ENCODE measurements around the gene PPP1R12B.
A peak's percentile ranks its signal among the peaks of the same experiment; 100 is the strongest.
"Not testable (repeated sequence)": the region's sequence is repeated elsewhere in the genome, so short reads cannot be mapped to it uniquely, and the experiment has no call there.

Gene PPP1R12B

GRCh38 chr1:202540014-202540413 lies 191.5 kb downstream of the PPP1R12B start:
- no peaks in the 10 kb centered on the region for H3K9me3 Mint-ChIP-seq
- H3K36me3 Mint-ChIP-seq (ENCODE audit: low read depth): no peaks in the 10 kb centered on the region
- TF ChIP-seq, protein P1, sequence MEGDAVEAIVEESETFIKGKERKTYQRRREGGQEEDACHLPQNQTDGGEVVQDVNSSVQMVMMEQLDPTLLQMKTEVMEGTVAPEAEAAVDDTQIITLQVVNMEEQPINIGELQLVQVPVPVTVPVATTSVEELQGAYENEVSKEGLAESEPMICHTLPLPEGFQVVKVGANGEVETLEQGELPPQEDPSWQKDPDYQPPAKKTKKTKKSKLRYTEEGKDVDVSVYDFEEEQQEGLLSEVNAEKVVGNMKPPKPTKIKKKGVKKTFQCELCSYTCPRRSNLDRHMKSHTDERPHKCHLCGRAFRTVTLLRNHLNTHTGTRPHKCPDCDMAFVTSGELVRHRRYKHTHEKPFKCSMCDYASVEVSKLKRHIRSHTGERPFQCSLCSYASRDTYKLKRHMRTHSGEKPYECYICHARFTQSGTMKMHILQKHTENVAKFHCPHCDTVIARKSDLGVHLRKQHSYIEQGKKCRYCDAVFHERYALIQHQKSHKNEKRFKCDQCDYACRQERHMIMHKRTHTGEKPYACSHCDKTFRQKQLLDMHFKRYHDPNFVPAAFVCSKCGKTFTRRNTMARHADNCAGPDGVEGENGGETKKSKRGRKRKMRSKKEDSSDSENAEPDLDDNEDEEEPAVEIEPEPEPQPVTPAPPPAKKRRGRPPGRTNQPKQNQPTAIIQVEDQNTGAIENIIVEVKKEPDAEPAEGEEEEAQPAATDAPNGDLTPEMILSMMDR (IDR thresholded peaks at IDR 0.05): no peak
- no peak overlapping the region for H3K4me3 Mint-ChIP-seq
- no peaks in the 10 kb centered on the region for H3K27me3 Mint-ChIP-seq (ENCODE audit: low read depth, poor library complexity)
- no peak for DNase-seq
- no peak overlapping the region for H3K27ac Mint-ChIP-seq
- no peaks in the 10 kb centered on the region for H3K4me1 Mint-ChIP-seq

GRCh38 chr1:202540448-202540847 lies 191.9 kb downstream of the PPP1R12B start:
- DNase-seq: no peak
- Mint-ChIP-seq H3K27ac (no peak overlapping the region), H3K36me3 (ENCODE audit: low read depth) (no peaks in the 10 kb centered on the region), H3K9me3 (no peaks in the 10 kb centered on the region), H3K27me3 (ENCODE audit: low read depth, poor library complexity) (no peaks in the 10 kb centered on the region), H3K4me1 (no peaks in the 10 kb centered on the region), H3K4me3 (no peak overlapping the region)
- TF ChIP-seq, protein P1 (IDR thresholded peaks at IDR 0.05): no peak

- not testable (repeated sequence) for H3K27ac Mint-ChIP-seq; H3K36me3 Mint-ChIP-seq (ENCODE audit: low read depth); H3K9me3 Mint-ChIP-seq; H3K4me3 Mint-ChIP-seq; H3K4me1 Mint-ChIP-seq; H3K27me3 Mint-ChIP-seq (ENCODE audit: low read depth, poor library complexity); DNase-seq
Measured at GRCh38 chr1:202540858-202541257, 192.4 kb downstream of the PPP1R12B start.

DNA sequence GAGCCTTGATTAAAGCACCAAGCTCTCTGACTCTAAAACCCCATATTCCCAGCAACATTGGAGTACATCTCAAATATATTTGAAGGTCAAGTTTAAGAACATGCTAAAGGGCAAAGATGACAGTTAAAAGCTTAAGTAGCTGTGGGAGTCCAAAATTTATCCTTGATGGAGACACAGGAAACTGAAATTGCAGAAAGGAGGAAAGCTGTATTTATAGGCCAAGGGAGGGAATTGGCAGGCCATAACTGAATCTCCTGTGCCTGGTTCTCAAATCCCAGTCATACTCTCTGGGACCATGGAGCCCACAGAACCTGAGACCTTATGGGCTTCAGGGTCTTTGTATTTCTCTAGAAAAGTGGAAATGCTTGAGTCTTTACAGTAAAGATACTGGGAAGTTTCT lies 193.9 kb downstream of the PPP1R12B start:
- not testable (repeated sequence) for H3K4me3 Mint-ChIP-seq; H3K36me3 Mint-ChIP-seq (ENCODE audit: low read depth); H3K4me1 Mint-ChIP-seq; H3K27me3 Mint-ChIP-seq (ENCODE audit: low read depth, poor library complexity); DNase-seq; H3K9me3 Mint-ChIP-seq; H3K27ac Mint-ChIP-seq

DNA sequence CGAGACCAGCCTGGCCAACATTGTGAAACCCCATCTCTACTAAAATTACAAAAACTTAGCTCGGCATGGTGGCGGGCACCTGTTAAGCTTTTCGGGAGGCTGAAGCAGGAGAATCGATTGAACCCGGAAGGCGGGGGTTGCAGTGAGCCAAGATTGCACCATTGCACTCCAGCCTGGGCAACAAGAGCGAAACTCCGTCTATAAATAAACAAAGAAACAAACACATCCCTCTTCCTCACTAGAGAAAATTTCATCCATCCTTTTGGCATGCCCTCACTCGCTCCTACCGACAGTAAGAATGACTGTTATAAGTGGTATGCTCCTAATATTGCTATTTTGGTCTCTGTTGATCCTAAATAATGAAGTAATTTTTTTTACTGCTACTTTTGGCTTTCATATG lies 195.0 kb downstream of the PPP1R12B start:
- H3K36me3 Mint-ChIP-seq (ENCODE audit: low read depth); DNase-seq; H3K27me3 Mint-ChIP-seq (ENCODE audit: low read depth, poor library complexity); H3K4me3 Mint-ChIP-seq; H3K4me1 Mint-ChIP-seq; H3K9me3 Mint-ChIP-seq: not testable (repeated sequence)
- H3K27ac Mint-ChIP-seq: peak overlapping the region; percentile 53

GRCh38 chr1:202544766-202545449 lies 196.4 kb downstream of the PPP1R12B start:
- not testable (repeated sequence) for H3K36me3 Mint-ChIP-seq (ENCODE audit: low read depth); H3K4me1 Mint-ChIP-seq; H3K27me3 Mint-ChIP-seq (ENCODE audit: low read depth, poor library complexity); DNase-seq; H3K4me3 Mint-ChIP-seq; H3K9me3 Mint-ChIP-seq; H3K27ac Mint-ChIP-seq

- H3K27ac Mint-ChIP-seq; H3K4me1 Mint-ChIP-seq; H3K9me3 Mint-ChIP-seq; H3K36me3 Mint-ChIP-seq (ENCODE audit: low read depth); DNase-seq; H3K27me3 Mint-ChIP-seq (ENCODE audit: low read depth, poor library complexity); H3K4me3 Mint-ChIP-seq: not testable (repeated sequence)
Measured at GRCh38 chr1:202545647-202546303, 197.3 kb downstream of the PPP1R12B start.

- H3K27me3 Mint-ChIP-seq (ENCODE audit: low read depth, poor library complexity); H3K4me1 Mint-ChIP-seq; DNase-seq; H3K9me3 Mint-ChIP-seq; H3K36me3 Mint-ChIP-seq (ENCODE audit: low read depth); H3K4me3 Mint-ChIP-seq; H3K27ac Mint-ChIP-seq: not testable (repeated sequence)
Measured at GRCh38 chr1:202546377-202546776, 197.9 kb downstream of the PPP1R12B start.

DNA sequence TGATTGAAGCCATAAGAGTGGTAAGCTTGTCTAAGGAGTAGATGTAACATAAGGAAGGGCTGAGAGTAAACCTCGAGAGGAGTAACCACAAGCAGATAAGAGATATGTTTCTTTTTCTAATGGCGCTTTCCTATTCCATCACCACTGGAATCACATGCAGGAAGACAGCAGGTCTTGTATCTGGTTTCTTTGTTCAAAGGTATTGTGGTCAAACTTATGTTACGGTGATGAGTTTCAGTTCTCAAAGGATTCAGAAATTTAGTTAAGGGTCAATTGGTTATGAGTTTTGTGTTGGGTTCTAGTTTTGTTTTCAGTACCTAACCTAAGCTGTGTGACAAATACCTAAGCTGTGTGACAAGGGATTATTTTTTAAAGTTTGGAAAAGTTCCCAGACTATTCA lies 198.3 kb downstream of the PPP1R12B start:
- H3K36me3 Mint-ChIP-seq (ENCODE audit: low read depth); H3K4me1 Mint-ChIP-seq; DNase-seq; H3K9me3 Mint-ChIP-seq; H3K4me3 Mint-ChIP-seq; H3K27ac Mint-ChIP-seq; H3K27me3 Mint-ChIP-seq (ENCODE audit: low read depth, poor library complexity): not testable (repeated sequence)
